Fibroblast of lung (primary cell): ENCODE measurements around the gene S100A9. TPM values are rescaled to one million over a fixed set of nuclear protein-coding genes. Genes with fewer than 3 reads are reported as not detected.
"Not testable (repeated sequence)": the region's sequence is repeated elsewhere in the genome, so short reads cannot be mapped to it uniquely, and the experiment has no call there.

ENCODE experiments used
- DNase-seq, 2 donors: peaks; one replicate each; pipeline versions ENCODE4 v3.0.0 to v3.0.0-alpha.2; 2010; ENCODE audit warnings: low read depth in 2 of 2
- H2AFZ ChIP-seq: 2 replicates; pipeline ENCODE4 v1.5.1; 2012; ENCODE audit warnings: low read length, control low read depth, inconsistent platforms
- H3K27ac ChIP-seq: 2 replicates; pipeline ENCODE4 v1.5.1; 2011; ENCODE audit warnings: low read length, control low read depth; ENCODE audit not compliant: insufficient read depth
- H3K27me3 ChIP-seq: 2 replicates; pipeline ENCODE4 v1.5.1; 2011; ENCODE audit warnings: mild to moderate bottlenecking, low read length; ENCODE audit not compliant: control insufficient read depth, insufficient read depth
- H3K36me3 ChIP-seq: 2 replicates; pipeline ENCODE4 v1.5.1; 2011; ENCODE audit warnings: low read length; ENCODE audit not compliant: control insufficient read depth, insufficient read depth
- H3K4me1 ChIP-seq: 2 replicates; pipeline ENCODE4 v1.5.1; 2011; ENCODE audit warnings: low read length; ENCODE audit not compliant: control insufficient read depth, insufficient read depth; ENCODE audit errors: extremely low read depth
- H3K4me2 ChIP-seq: 2 replicates; pipeline ENCODE4 v1.5.1; 2011; ENCODE audit warnings: low read length, control low read depth; ENCODE audit not compliant: insufficient read depth; ENCODE audit errors: extremely low read depth
- H3K4me3 ChIP-seq, 4 experiments: fragments of 200-600 bp in 1 of 4; sonication (generic) in 1 of 4; replicated peaks in 1 of 4; 2 replicates each; pipeline ENCODE4 v1.5.1; 2011 to 2016; ENCODE audit warnings: low read length in 4 of 4, low read depth in 3 of 4, mild to moderate bottlenecking in 3 of 4, control low read depth in 2 of 4, inconsistent platforms in 1 of 4, mixed read lengths in 1 of 4; ENCODE audit not compliant: insufficient read depth in 1 of 4; ENCODE audit errors: control extremely low read depth in 1 of 4
- H3K79me2 ChIP-seq: 2 replicates; pipeline ENCODE4 v1.5.1; 2012; ENCODE audit warnings: mild to moderate bottlenecking, low read length, inconsistent platforms; ENCODE audit not compliant: control insufficient read depth, insufficient read depth
- H3K9ac ChIP-seq: 2 replicates; pipeline ENCODE4 v1.5.1; 2011; ENCODE audit warnings: mild to moderate bottlenecking, low read length, control low read depth; ENCODE audit not compliant: insufficient read depth
- H3K9me3 ChIP-seq: 2 replicates; pipeline ENCODE4 v1.5.1; 2012; ENCODE audit warnings: low read depth, low read length; ENCODE audit not compliant: control insufficient read depth, insufficient read depth
- H4K20me1 ChIP-seq: 2 replicates; pipeline ENCODE4 v1.5.1; 2011; ENCODE audit warnings: low read length; ENCODE audit not compliant: control insufficient read depth, insufficient read depth; ENCODE audit errors: extremely low read depth
- CTCF ChIP-seq, 2 donors: IDR thresholded peaks in 1 of 2; conservative IDR thresholded peaks in 1 of 2; 1 replicate in 1 of 2; 2 replicates in 1 of 2; pipeline ENCODE4 v1.5.1; 2011 to 2012; ENCODE audit warnings: low read length in 2 of 2, control low read depth in 1 of 2, inconsistent platforms in 1 of 2, low read depth in 1 of 2, mild to moderate bottlenecking in 1 of 2
- EZH2 ChIP-seq: IDR thresholded peaks from 2 replicates; pipeline ENCODE4 v1.5.1; 2012; ENCODE audit warnings: low read length, control low read depth, mild to moderate bottlenecking; ENCODE audit errors: missing control alignments
- polyA plus RNA-seq, 2 donors: library from polyadenylated mRNA; depleted of rRNA in 1 of 2; stranded (reverse) in 1 of 2; unstranded in 1 of 2; fragments of >200 nt; gene quantifications; 2 replicates each; pipeline ENCODE4 v1.2.1, GENCODE V29; 2011 to 2012; ENCODE audit warnings: missing spikeins in 1 of 2
- total RNA-seq: library from RNA; depleted of rRNA; stranded (reverse); fragments of >200 nt; gene quantifications from 2 replicates; pipeline ENCODE4 v1.2.1, GENCODE V29; 2014

Gene S100A9
- total and polyA plus RNA-seq, 2 donors (not counting 1 experiment from before 2014, with no cell fraction given), result not detected

GRCh38 chr1:153404086-153404635 lies 46.5 kb downstream of the S100A9 start:
- Histone ChIP-seq H3K79me2 (no peaks in the 10 kb centered on the region), H2AFZ (no peak overlapping the region), H4K20me1 (no peaks in the 10 kb centered on the region), H3K4me1 (no peaks in the 10 kb centered on the region), H3K27ac (no peak overlapping the region), H3K27me3 (no peaks in the 10 kb centered on the region), H3K9ac (no peak overlapping the region), H3K36me3 (no peaks in the 10 kb centered on the region), H3K4me3 (no peak overlapping the region), H3K9me3 (no peaks in the 10 kb centered on the region), H3K4me2 (no peak overlapping the region)
- TF ChIP-seq EZH2 (no peak), CTCF (conservative IDR thresholded peaks at IDR 0.05 in 1 of 2, IDR thresholded peaks at IDR 0.05 in 1 of 2; ENCODE audit: low read depth in 1 of 2, low read length in 2 of 2) (no peak)
- no peak for DNase-seq

DNA sequence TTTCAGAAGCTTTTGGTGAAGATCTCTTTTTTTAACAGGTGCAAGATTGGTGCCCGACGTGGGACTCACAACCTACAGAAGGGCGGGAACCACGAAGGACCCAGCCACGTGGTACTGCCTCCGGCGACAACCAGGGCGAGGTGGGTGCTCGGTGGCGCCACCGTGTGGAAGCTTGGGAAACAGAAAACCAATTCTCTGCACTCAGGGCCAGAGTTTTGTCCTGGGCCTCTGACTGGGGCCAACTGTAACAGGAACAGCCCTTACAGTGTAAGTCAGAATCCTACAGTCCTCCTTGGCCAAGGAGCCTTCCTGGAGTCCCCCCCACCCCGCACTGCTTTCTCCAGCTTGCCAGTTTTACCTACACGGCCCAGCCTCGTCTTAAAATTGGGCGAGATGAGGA lies 47.1 kb downstream of the S100A9 start:
- Histone ChIP-seq H3K4me2 (no peak overlapping the region), H3K27me3 (no peaks in the 10 kb centered on the region), H3K36me3 (no peaks in the 10 kb centered on the region), H3K79me2 (no peaks in the 10 kb centered on the region), H4K20me1 (no peaks in the 10 kb centered on the region), H3K9ac (no peak overlapping the region), H3K27ac (no peak overlapping the region), H3K4me3 (no peak overlapping the region), H3K9me3 (no peaks in the 10 kb centered on the region), H2AFZ (no peak overlapping the region), H3K4me1 (no peaks in the 10 kb centered on the region)
- TF ChIP-seq EZH2 (no peak), CTCF (conservative IDR thresholded peaks at IDR 0.05 in 1 of 2, IDR thresholded peaks at IDR 0.05 in 1 of 2; ENCODE audit: low read depth in 1 of 2, low read length in 2 of 2) (peak in 1 of 2 donors; percentile 15)
- DNase-seq, result no peak

DNA sequence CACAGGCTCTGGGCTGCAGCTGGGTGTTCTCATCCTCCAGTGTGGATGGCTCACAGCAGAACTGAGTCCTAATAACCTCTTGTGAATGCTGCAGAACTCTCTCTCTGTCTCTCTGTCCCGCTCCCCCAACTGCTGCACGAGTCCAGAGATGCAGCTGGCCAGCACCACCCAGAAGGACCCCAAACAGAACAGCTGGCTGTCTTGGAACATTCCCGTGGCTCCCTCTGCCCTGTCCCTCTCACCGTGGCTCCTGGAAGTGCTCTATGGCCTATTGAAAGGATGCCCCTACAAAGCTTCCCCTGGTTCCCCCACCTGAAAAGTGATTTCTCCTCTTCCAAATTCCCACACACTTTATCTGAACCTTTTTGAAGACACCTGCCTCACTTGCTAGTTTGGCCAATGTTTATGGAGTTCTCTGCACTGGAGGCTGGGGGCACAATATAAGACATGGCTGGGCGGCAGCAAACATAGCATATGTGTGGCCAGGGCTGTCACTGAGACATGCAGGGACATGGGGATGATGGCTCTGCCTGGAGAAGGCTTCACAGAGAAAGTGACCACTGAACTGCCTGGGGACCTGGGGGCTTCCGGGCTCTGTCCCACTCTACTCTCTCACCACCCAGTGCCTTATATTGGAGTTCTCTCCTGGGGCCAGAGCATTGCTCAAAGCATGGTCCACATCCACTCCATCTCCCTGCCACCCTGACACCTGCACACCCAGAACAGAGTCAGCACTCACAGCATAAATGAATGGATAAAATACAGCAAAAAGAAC lies 48.4 kb downstream of the S100A9 start:
- H4K20me1 ChIP-seq, H2AFZ ChIP-seq, H3K4me3 ChIP-seq, H3K79me2 ChIP-seq, H3K9ac ChIP-seq, DNase-seq, H3K4me2 ChIP-seq, H3K27me3 ChIP-seq, H3K27ac ChIP-seq, H3K4me1 ChIP-seq, H3K9me3 ChIP-seq, H3K36me3 ChIP-seq: not testable (repeated sequence)

GRCh38 chr1:153407274-153407673 lies 49.6 kb downstream of the S100A9 start:
- H3K36me3 ChIP-seq, H3K9ac ChIP-seq, H4K20me1 ChIP-seq, H3K9me3 ChIP-seq, H3K4me1 ChIP-seq, H3K4me2 ChIP-seq, H3K27ac ChIP-seq, DNase-seq, H2AFZ ChIP-seq, H3K27me3 ChIP-seq, H3K4me3 ChIP-seq, H3K79me2 ChIP-seq: not testable (repeated sequence)
